HG03064 (cell line): ENCODE measurements around the gene CX3CL1.
A peak's percentile ranks its signal among the peaks of the same experiment; 100 is the strongest.

ENCODE experiments used
- ATAC-seq: cut with Tn5 transposase; IDR thresholded peaks from one replicate; pipeline ENCODE4 v1.9.1; 2021; ENCODE audit warnings: low read depth; ENCODE audit not compliant: unreplicated experiment

CX3CL1 gene

GRCh38 chr16:57401943-57402640, 29.8 kb downstream of the CX3CL1 start:
- ATAC-seq, result no peak

GRCh38 chr16:57403965-57404817, 31.9 kb downstream of the CX3CL1 start, which contains the start of gene CCL17:
CCL17 (plus strand) TSS chr16:57404767; CDS start chr16:57413933, 9,166 bp downstream.
- ATAC-seq, result no peak

- no peak for ATAC-seq
These were observed 32.8 kb downstream of the CX3CL1 start for GRCh38 chr16:57405097-57405496.

- no peak for ATAC-seq
These were observed 34.6 kb downstream of the CX3CL1 start for GRCh38 chr16:57406881-57407280.

- no peak for ATAC-seq
These were observed 35.4 kb downstream of the CX3CL1 start for GRCh38 chr16:57407521-57408353.

- no peak for ATAC-seq
These were observed 36.8 kb downstream of the CX3CL1 start for GRCh38 chr16:57409065-57409464.

GRCh38 chr16:57409870-57410587, 37.7 kb downstream of the CX3CL1 start:
- ATAC-seq, result no peak

GRCh38 chr16:57411362-57411976, 39.2 kb downstream of the CX3CL1 start:
- no peak for ATAC-seq

- no peak for ATAC-seq
These were observed 40.3 kb downstream of the CX3CL1 start for GRCh38 chr16:57412584-57412983.

- peak; percentile 66 for ATAC-seq
These were observed 41.0 kb downstream of the CX3CL1 start for GRCh38 chr16:57413301-57413730.

GRCh38 chr16:57413733-57414132, 41.4 kb downstream of the CX3CL1 start:
- no peak for ATAC-seq

GRCh38 chr16:57416084-57416483, 43.8 kb downstream of the CX3CL1 start:
- no peak for ATAC-seq

GRCh38 chr16:57419506-57419905, 47.2 kb downstream of the CX3CL1 start:
- ATAC-seq, result no peak

GRCh38 chr16:57422026-57422944, 50.0 kb downstream of the CX3CL1 start:
- no peak for ATAC-seq

GRCh38 chr16:57423152-57423551, 50.9 kb downstream of the CX3CL1 start:
- no peak for ATAC-seq

- no peak for ATAC-seq
These were observed 52.3 kb downstream of the CX3CL1 start for GRCh38 chr16:57424583-57424982.

- no peak for ATAC-seq
These were observed 54.1 kb downstream of the CX3CL1 start for GRCh38 chr16:57426356-57426755.

GRCh38 chr16:57427307-57427706, 55.0 kb downstream of the CX3CL1 start:
- no peak for ATAC-seq

GRCh38 chr16:57427824-57428223, 55.5 kb downstream of the CX3CL1 start:
- no peak for ATAC-seq
